DOHH2 (cell line): ENCODE measurements around the gene RPS6KA4.

Experiments
- H3F3A ChIP-seq: fragments of 200-600 bp; sonication (generic), shearing (Covaris generic); 2 replicates; pipeline ENCODE4 v1.6.0; 2016; ENCODE audit warnings: antibody characterized with exemption, mild to moderate bottlenecking; ENCODE audit not compliant: control insufficient read depth, insufficient read depth
- H3K27ac ChIP-seq: fragments of 200-600 bp; sonication (generic); 2 replicates; pipeline ENCODE4 v1.5.1; 2014; ENCODE audit warnings: low read depth, mild to moderate bottlenecking, low read length, moderate library complexity
- H3K27me3 ChIP-seq: fragments of 200-600 bp; sonication (generic); 2 replicates; pipeline ENCODE4 v1.6.1; 2014; ENCODE audit warnings: mild to moderate bottlenecking, low read length, mixed read lengths; ENCODE audit not compliant: control insufficient read depth
- H3K36me3 ChIP-seq: fragments of 200-600 bp; sonication (generic); 2 replicates; pipeline ENCODE4 v1.6.1; 2014; ENCODE audit warnings: mild to moderate bottlenecking, low read length, moderate library complexity, mixed read lengths; ENCODE audit not compliant: control insufficient read depth
- H3K4me1 ChIP-seq: fragments of 200-600 bp; sonication (generic); 2 replicates; pipeline ENCODE4 v1.6.1; 2014; ENCODE audit warnings: mild to moderate bottlenecking, low read length, mixed read lengths; ENCODE audit not compliant: control insufficient read depth
- H3K4me2 ChIP-seq: fragments of 200-600 bp; sonication (generic); 2 replicates; pipeline ENCODE4 v1.6.0; 2014; ENCODE audit warnings: mild to moderate bottlenecking, low read length, moderate library complexity
- H3K4me3 ChIP-seq: fragments of 200-600 bp; sonication (generic); 2 replicates; pipeline ENCODE4 v1.5.1; 2014; ENCODE audit warnings: mild to moderate bottlenecking, low read length, mixed read lengths
- H3K79me2 ChIP-seq: fragments of 200-600 bp; sonication (generic); 2 replicates; pipeline ENCODE4 v1.6.1; 2014; ENCODE audit warnings: mild to moderate bottlenecking, low read length, mixed read lengths; ENCODE audit not compliant: control insufficient read depth
- H3K9me2 ChIP-seq: fragments of 200-600 bp; sonication (generic); replicated peaks from 2 replicates; pipeline ENCODE4 v1.6.1; 2014; ENCODE audit warnings: mild to moderate bottlenecking, low read length, mixed read lengths; ENCODE audit not compliant: control insufficient read depth
- H3K9me3 ChIP-seq: fragments of 200-600 bp; sonication (generic); 2 replicates; pipeline ENCODE4 v1.6.1; 2014; ENCODE audit warnings: antibody characterized with exemption, low read length, mixed read lengths; ENCODE audit not compliant: control insufficient read depth, insufficient read depth
- H4K20me1 ChIP-seq: fragments of 200-600 bp; sonication (generic); 2 replicates; pipeline ENCODE4 v1.6.0; 2014; ENCODE audit warnings: low read depth, mild to moderate bottlenecking, antibody characterized with exemption, low read length, moderate library complexity; ENCODE audit not compliant: control insufficient read depth, insufficient read depth
- EZH2phosphoT487 ChIP-seq: fragments of 200-600 bp; sonication (generic); IDR thresholded peaks from 2 replicates; pipeline ENCODE4 v1.6.1; 2017; ENCODE audit warnings: borderline replicate concordance, mild to moderate bottlenecking, antibody characterized with exemption, low read length, moderate library complexity, mixed read lengths
- TF ChIP-seq, protein P1 (sequence below): fragments of 200-600 bp; sonication (generic); IDR thresholded peaks from one replicate; pipeline ENCODE4 v1.5.1; 2014; ENCODE audit warnings: antibody characterized with exemption, mild to moderate bottlenecking, low read depth, low read length; ENCODE audit not compliant: poor library complexity, severe bottlenecking

Gene RPS6KA4

DNA sequence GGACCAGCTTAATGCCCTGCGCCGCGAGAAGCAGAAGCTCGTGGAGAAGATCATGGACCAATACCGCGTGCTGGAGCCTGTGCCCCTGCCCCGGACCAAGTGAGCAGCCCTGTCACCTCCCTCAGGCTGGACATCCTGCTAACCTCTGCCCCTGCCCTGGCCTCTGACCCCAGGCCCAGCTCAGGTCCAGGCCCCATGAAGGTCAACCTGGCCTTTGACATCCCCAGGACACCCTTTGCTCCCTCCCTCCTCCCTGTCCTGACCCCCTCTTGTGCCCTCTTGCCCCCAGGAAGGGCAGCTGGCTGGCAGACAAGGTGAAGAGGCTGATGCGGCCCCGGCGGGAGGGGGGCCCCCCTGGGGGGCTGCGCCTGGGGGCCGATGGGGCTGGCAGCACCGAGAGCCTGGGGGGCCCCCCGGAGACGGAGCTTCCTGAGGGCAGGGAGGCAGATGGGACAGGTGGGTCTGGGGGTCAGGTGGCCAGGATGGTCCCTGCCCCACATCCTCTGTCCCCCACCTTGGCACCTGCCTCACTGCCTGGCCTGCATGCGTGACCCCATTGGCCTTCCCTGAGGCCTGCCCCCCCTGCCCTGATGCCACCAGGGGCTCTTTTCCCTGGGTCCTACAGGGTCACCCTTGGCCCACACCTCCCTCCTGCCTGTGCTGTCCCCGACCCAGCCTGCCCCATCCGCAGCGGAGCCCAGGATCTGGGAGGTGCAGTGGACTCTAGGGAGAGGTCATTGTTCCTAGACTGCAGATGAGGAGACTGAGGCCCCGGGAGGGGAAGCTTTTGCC is 5.1 kb upstream of the RPS6KA4 start:
- no peak for TF ChIP-seq EZH2phosphoT487
- TF ChIP-seq, protein P1, sequence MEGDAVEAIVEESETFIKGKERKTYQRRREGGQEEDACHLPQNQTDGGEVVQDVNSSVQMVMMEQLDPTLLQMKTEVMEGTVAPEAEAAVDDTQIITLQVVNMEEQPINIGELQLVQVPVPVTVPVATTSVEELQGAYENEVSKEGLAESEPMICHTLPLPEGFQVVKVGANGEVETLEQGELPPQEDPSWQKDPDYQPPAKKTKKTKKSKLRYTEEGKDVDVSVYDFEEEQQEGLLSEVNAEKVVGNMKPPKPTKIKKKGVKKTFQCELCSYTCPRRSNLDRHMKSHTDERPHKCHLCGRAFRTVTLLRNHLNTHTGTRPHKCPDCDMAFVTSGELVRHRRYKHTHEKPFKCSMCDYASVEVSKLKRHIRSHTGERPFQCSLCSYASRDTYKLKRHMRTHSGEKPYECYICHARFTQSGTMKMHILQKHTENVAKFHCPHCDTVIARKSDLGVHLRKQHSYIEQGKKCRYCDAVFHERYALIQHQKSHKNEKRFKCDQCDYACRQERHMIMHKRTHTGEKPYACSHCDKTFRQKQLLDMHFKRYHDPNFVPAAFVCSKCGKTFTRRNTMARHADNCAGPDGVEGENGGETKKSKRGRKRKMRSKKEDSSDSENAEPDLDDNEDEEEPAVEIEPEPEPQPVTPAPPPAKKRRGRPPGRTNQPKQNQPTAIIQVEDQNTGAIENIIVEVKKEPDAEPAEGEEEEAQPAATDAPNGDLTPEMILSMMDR, result no peak
- no peak overlapping the region for H3K4me3 ChIP-seq
- no peak overlapping the region for H3K4me2 ChIP-seq
- H3K9me3 ChIP-seq, result no peaks in the 10 kb centered on the region
- H3F3A ChIP-seq, result peaks cover 5% of the 10 kb centered on the region
- no peaks in the 10 kb centered on the region for H3K27me3 ChIP-seq
- no peaks in the 10 kb centered on the region for H3K9me2 ChIP-seq
- no peaks in the 10 kb centered on the region for H4K20me1 ChIP-seq
- H3K36me3 ChIP-seq, result peaks cover 8% of the 10 kb centered on the region
- H3K4me1 ChIP-seq, result peaks cover 22% of the 10 kb centered on the region
- no peaks in the 10 kb centered on the region for H3K79me2 ChIP-seq
- H3K27ac ChIP-seq, result no peak overlapping the region

- Histone ChIP-seq H3K4me1 (peaks cover 34% of the 10 kb centered on the region), H3F3A (peaks cover 5% of the 10 kb centered on the region), H3K79me2 (peaks cover 6% of the 10 kb centered on the region; the same call in 1 of the 2 replicates), H3K9me3 (no peaks in the 10 kb centered on the region), H3K4me2 (0 out of 2 replicates have a peak overlapping the region, but pooled peaks have one; percentile 19), H4K20me1 (no peaks in the 10 kb centered on the region), H3K4me3 (no peak overlapping the region), H3K27ac (no peak overlapping the region), H3K27me3 (no peaks in the 10 kb centered on the region), H3K36me3 (peaks cover 3% of the 10 kb centered on the region), H3K9me2 (no peaks in the 10 kb centered on the region)
- no peak for TF ChIP-seq EZH2phosphoT487
- TF ChIP-seq, protein P1, result peak; percentile 71
Observed at GRCh38 chr11:64355078-64355940, 3.7 kb upstream of the RPS6KA4 start.

DNA sequence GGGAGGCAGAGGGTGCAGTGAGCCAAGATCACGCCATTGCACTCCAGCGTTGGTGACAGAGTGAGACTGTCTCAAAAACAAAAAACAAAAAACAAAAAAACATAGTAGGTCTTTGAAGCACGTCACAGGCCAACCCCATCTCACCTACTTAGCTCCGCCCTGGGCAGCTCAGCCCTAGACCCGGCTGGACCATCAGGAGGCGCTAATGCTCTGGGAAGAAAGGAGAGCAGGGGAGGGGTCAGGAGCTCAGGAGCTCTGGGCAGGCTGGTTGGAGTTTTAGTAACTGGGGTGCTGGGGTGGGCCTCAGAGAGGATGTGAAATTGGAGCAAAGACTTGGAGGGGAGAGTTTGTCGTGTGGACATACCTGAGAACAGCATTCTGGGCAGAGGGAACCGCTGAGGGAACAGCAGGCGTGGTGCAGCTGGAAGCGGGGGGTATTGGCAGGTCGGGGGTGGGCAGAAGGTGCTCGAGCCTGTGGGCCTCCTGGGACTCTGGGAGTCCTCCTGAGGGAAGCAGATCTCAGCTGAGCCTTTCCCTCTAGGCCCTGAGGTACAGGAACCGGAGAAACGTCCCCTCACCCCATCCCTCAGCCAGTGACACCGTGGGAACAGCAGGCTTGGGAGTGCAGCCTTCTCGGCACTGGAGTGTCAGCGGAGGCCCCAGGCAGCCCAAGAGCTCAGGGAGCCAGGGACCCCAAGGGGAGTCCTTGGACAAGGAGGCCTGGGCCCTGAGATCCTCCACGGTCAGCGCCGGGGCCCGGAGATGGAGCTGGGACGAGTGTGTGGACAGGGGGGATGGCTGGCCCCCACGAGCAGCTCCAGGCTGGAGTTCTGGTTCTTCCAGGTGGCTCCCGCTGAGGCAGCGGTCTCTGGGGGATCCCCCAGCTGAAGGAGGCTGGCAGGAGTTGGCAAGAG is 2.2 kb upstream of the RPS6KA4 start:
- Histone ChIP-seq H3K9me2 (no peaks in the 10 kb centered on the region), H4K20me1 (no peaks in the 10 kb centered on the region), H3K79me2 (peaks cover 6% of the 10 kb centered on the region; the same call in 1 of the 2 replicates), H3K4me2 (no peak overlapping the region), H3K36me3 (peaks cover 9% of the 10 kb centered on the region), H3F3A (peaks cover 5% of the 10 kb centered on the region), H3K27me3 (no peaks in the 10 kb centered on the region), H3K4me3 (no peak overlapping the region), H3K27ac (no peak overlapping the region), H3K9me3 (no peaks in the 10 kb centered on the region), H3K4me1 (peaks cover 38% of the 10 kb centered on the region)
- TF ChIP-seq, protein P1, result peak; percentile 79
- TF ChIP-seq EZH2phosphoT487, result no peak
